H9 (cell line): Measurements from ENCODE around the gene CLSTN3. TPM values are rescaled to one million over a fixed set of nuclear protein-coding genes. Genes with fewer than 3 reads are reported as not detected.
"Not testable (repeated sequence)": the region's sequence is repeated elsewhere in the genome, so short reads cannot be mapped to it uniquely, and the experiment has no call there.

Experiments used
- DNase-seq: peaks from one replicate; pipeline ENCODE4 v3.0.0-alpha.2; 2017
- H2AFZ ChIP-seq: one replicate; pipeline ENCODE4 v1.6.1; 2013; ENCODE audit warnings: mild to moderate bottlenecking, low read length, control low read depth, moderate library complexity
- H2AK5ac ChIP-seq: 2 replicates; pipeline ENCODE4 v1.6.1; 2013; ENCODE audit warnings: low read length, control low read depth, mixed read lengths; ENCODE audit not compliant: insufficient read length
- H2BK120ac ChIP-seq: one replicate; pipeline ENCODE4 v1.6.1; 2013; ENCODE audit warnings: low read depth, mild to moderate bottlenecking, low read length, control low read depth, inconsistent platforms; ENCODE audit not compliant: poor library complexity, severe bottlenecking
- H2BK12ac ChIP-seq: 2 replicates; pipeline ENCODE4 v1.6.1; 2013; ENCODE audit warnings: low read length, control low read depth, mixed read lengths, low read depth; ENCODE audit not compliant: insufficient read length
- H2BK15ac ChIP-seq: 2 replicates; pipeline ENCODE4 v1.6.1; 2013; ENCODE audit warnings: low read depth, low read length, control low read depth
- H2BK20ac ChIP-seq: one replicate; pipeline ENCODE4 v1.6.1; 2013; ENCODE audit warnings: low read depth, mild to moderate bottlenecking, low read length, control low read depth, inconsistent platforms; ENCODE audit not compliant: poor library complexity, severe bottlenecking
- H2BK5ac ChIP-seq: 2 replicates; pipeline ENCODE4 v1.6.1; 2013; ENCODE audit warnings: low read length, control low read depth, mixed read lengths; ENCODE audit not compliant: insufficient read length
- H3K14ac ChIP-seq: 2 replicates; pipeline ENCODE4 v1.6.1; 2013; ENCODE audit warnings: low read length, control low read depth; ENCODE audit not compliant: insufficient read depth
- H3K18ac ChIP-seq: 2 replicates; pipeline ENCODE4 v1.6.1; 2013; ENCODE audit warnings: low read depth, mild to moderate bottlenecking, mixed read lengths, low read length, control low read depth; ENCODE audit not compliant: insufficient read length
- H3K23ac ChIP-seq: 2 replicates; pipeline ENCODE4 v1.6.1; 2013; ENCODE audit warnings: low read length, control low read depth, mixed read lengths, low read depth; ENCODE audit not compliant: insufficient read length
- H3K23me2 ChIP-seq: 2 replicates; pipeline ENCODE4 v1.6.1; 2013; ENCODE audit warnings: low read depth, mild to moderate bottlenecking, mixed read lengths, low read length, control low read depth; ENCODE audit not compliant: insufficient read length, poor library complexity, severe bottlenecking
- H3K27ac ChIP-seq: 2 replicates; pipeline ENCODE4 v1.5.1; 2013; ENCODE audit warnings: low read length, control low read depth, mixed read lengths, low read depth; ENCODE audit not compliant: insufficient read length
- H3K27me3 ChIP-seq: 2 replicates; pipeline ENCODE4 v1.6.1; 2013; ENCODE audit warnings: low read length, control low read depth, inconsistent platforms; ENCODE audit not compliant: insufficient read depth
- H3K4ac ChIP-seq: 2 replicates; pipeline ENCODE4 v1.6.1; 2013; ENCODE audit warnings: low read depth, mild to moderate bottlenecking, control low read depth, inconsistent platforms, low read length, moderate library complexity
- H3K4me1 ChIP-seq: 2 replicates; pipeline ENCODE4 v1.6.1; 2013; ENCODE audit warnings: low read length, control low read depth, inconsistent platforms; ENCODE audit not compliant: insufficient read depth
- H3K4me2 ChIP-seq: 2 replicates; pipeline ENCODE4 v1.6.1; 2013; ENCODE audit warnings: low read length, control low read depth, mixed read lengths; ENCODE audit not compliant: insufficient read length, insufficient read depth
- H3K56ac ChIP-seq: 2 replicates; pipeline ENCODE4 v1.6.1; 2013; ENCODE audit warnings: low read depth, mild to moderate bottlenecking, mixed read lengths, low read length, control low read depth; ENCODE audit not compliant: insufficient read length
- H3K79me1 ChIP-seq: 2 replicates; pipeline ENCODE4 v1.6.1; 2013; ENCODE audit warnings: low read depth, mild to moderate bottlenecking, moderate library complexity, low read length, control low read depth, inconsistent platforms; ENCODE audit not compliant: insufficient read depth, poor library complexity, severe bottlenecking
- H3K79me2 ChIP-seq: 2 replicates; pipeline ENCODE4 v1.6.1; 2013; ENCODE audit warnings: low read length, control low read depth, inconsistent platforms; ENCODE audit not compliant: insufficient read depth
- H3K9ac ChIP-seq: 2 replicates; pipeline ENCODE4 v1.6.1; 2013; ENCODE audit warnings: low read length, control low read depth, mixed read lengths; ENCODE audit not compliant: insufficient read length; ENCODE audit errors: extremely low read depth
- H3K9me3 ChIP-seq: one replicate; pipeline ENCODE4 v1.6.1; 2013; ENCODE audit warnings: low read depth, low read length, inconsistent platforms; ENCODE audit not compliant: control insufficient read depth
- H3T11ph ChIP-seq: one replicate; pipeline ENCODE4 v1.6.1; 2013; ENCODE audit warnings: mild to moderate bottlenecking, low read length, control low read depth, inconsistent platforms
- H4K20me1 ChIP-seq: one replicate; pipeline ENCODE4 v1.6.1; 2013; ENCODE audit not compliant: control insufficient read depth, insufficient read length, insufficient read depth
- H4K5ac ChIP-seq: 2 replicates; pipeline ENCODE4 v1.6.1; 2013; ENCODE audit warnings: low read depth, mild to moderate bottlenecking, mixed read lengths, low read length, control low read depth; ENCODE audit not compliant: insufficient read length
- H4K8ac ChIP-seq: replicated peaks from 2 replicates; pipeline ENCODE4 v1.6.1; 2013; ENCODE audit warnings: low read length, control low read depth, mixed read lengths, low read depth; ENCODE audit not compliant: insufficient read length
- H4K91ac ChIP-seq: 2 replicates; pipeline ENCODE4 v1.6.1; 2013; ENCODE audit warnings: low read depth, mild to moderate bottlenecking, moderate library complexity, mixed read lengths, low read length, control low read depth; ENCODE audit not compliant: insufficient read length
- H3K27ac Mint-ChIP-seq, 3 experiments: 2 replicates in 2 of 3; 3 replicates in 1 of 3; pipeline ENCODE4 v1.8.0; 2020 to 2021; ENCODE audit warnings: mixed read lengths in 3 of 3, mild to moderate bottlenecking in 1 of 3, moderate library complexity in 1 of 3
- H3K27me3 Mint-ChIP-seq: 2 replicates; pipeline ENCODE4 v1.8.0; 2021; ENCODE audit warnings: low read depth, mild to moderate bottlenecking, moderate library complexity, mixed read lengths
- H3K36me3 Mint-ChIP-seq, 3 experiments: 2 replicates in 2 of 3; 3 replicates in 1 of 3; pipeline ENCODE4 v1.8.0; 2020 to 2021; ENCODE audit warnings: low read depth in 3 of 3, mixed read lengths in 3 of 3; ENCODE audit not compliant: insufficient read depth in 1 of 3
- H3K4me1 Mint-ChIP-seq, 2 experiments: 2 replicates each; pipeline ENCODE4 v1.8.0; 2020; ENCODE audit warnings: mixed read lengths in 2 of 2
- H3K4me3 Mint-ChIP-seq, 2 experiments: 2 replicates in 1 of 2; 3 replicates in 1 of 2; pipeline ENCODE4 v1.8.0; 2020 to 2021; ENCODE audit warnings: mild to moderate bottlenecking in 2 of 2, mixed read lengths in 2 of 2, moderate library complexity in 1 of 2
- H3K9me3 Mint-ChIP-seq, 2 experiments: 2 replicates in 1 of 2; 3 replicates in 1 of 2; pipeline ENCODE4 v1.8.0; 2020; ENCODE audit warnings: mild to moderate bottlenecking in 2 of 2, mixed read lengths in 2 of 2, moderate library complexity in 1 of 2
- CTCF ChIP-seq: fragments of 200-600 bp; sonication (generic); conservative IDR thresholded peaks from 3 replicates; pipeline ENCODE4 v1.8.0; 2021; ENCODE audit warnings: antibody characterized with exemption, mild to moderate bottlenecking
- WGBS: extraction: QIAGEN DNeasy Blood & Tissue Kit; methylation state at CpG from one replicate; pipeline ENCODE4 v1.1.7; 2013; ENCODE audit warnings: missing lambda C conversion rate, low lambda C conversion rate, mixed read lengths; ENCODE audit not compliant: insufficient read length; ENCODE audit errors: extremely low coverage; 5-methylcytosine and 5-hydroxymethylcytosine counted together
- total RNA-seq: library from RNA; stranded (reverse); gene quantifications from 2 replicates; pipeline ENCODE4 v1.2.1, GENCODE V29; 2021

The CLSTN3 gene
- total RNA-seq, 1 experiment from 2014 or later, result 26.2 TPM

- no CpG with 5 or more reads among the region's 1 CpG for WGBS
- H3K27ac Mint-ChIP-seq, result peak overlapping the region in 1 of 3 experiments; percentile 38; a peak in 1 of 7 replicates
- Histone ChIP-seq H3K18ac (no peak overlapping the region), H3K9ac (no peak overlapping the region), H4K5ac (no peak overlapping the region), H2BK20ac (no peak overlapping the region), H3K79me1 (no peaks in the 10 kb centered on the region), H3K9me3 (no peaks in the 10 kb centered on the region), H4K20me1 (no peaks in the 10 kb centered on the region), H2BK12ac (no peak overlapping the region), H3K23ac (no peak overlapping the region), H3K79me2 (no peaks in the 10 kb centered on the region), H4K8ac (no peak overlapping the region), H3K23me2 (peaks cover 11% of the 10 kb centered on the region), H3K4me2 (no peak overlapping the region), H3K27me3 (no peaks in the 10 kb centered on the region), H3K14ac (no peak overlapping the region), H3K4me1 (no peaks in the 10 kb centered on the region), H2BK120ac (no peak overlapping the region), H3K56ac (no peak overlapping the region), H3K27ac (no peak overlapping the region), H4K91ac (no peak overlapping the region), H3T11ph (no peak overlapping the region), H2BK5ac (no peak overlapping the region), H3K4ac (no peak overlapping the region), H2BK15ac (no peak overlapping the region), H2AK5ac (no peak overlapping the region), H2AFZ (no peak overlapping the region)
- DNase-seq, result no peak
- H3K4me3 Mint-ChIP-seq, result no peak overlapping the region
- H3K36me3 Mint-ChIP-seq, result peaks cover 18 to 37% (median 22%) of the 10 kb centered on the region in 3 experiments
- H3K27me3 Mint-ChIP-seq, result peaks cover 7% of the 10 kb centered on the region
- H3K4me1 Mint-ChIP-seq, result peaks cover 11% of the 10 kb centered on the region in 2 experiments
- peaks cover 6 to 12% of the 10 kb centered on the region in 2 experiments for H3K9me3 Mint-ChIP-seq
- TF ChIP-seq CTCF, result no peak
Observed at GRCh38 chr12:7106082-7106481, 24.1 kb upstream of the CLSTN3 start.

GRCh38 chr12:7107181-7107580 lies 23.0 kb upstream of the CLSTN3 start:
- H2AFZ ChIP-seq, H3K18ac ChIP-seq, H3K23ac ChIP-seq, H3K4ac ChIP-seq, H3K27ac Mint-ChIP-seq, H3K56ac ChIP-seq, H2BK12ac ChIP-seq, H4K5ac ChIP-seq, H4K20me1 ChIP-seq, H3T11ph ChIP-seq, H2AK5ac ChIP-seq, H3K27ac ChIP-seq, H3K79me2 ChIP-seq, H3K4me3 Mint-ChIP-seq, H3K14ac ChIP-seq, H3K4me1 ChIP-seq, H2BK5ac ChIP-seq, H3K27me3 ChIP-seq, H3K9me3 ChIP-seq, H4K91ac ChIP-seq, H3K9ac ChIP-seq, DNase-seq, H2BK15ac ChIP-seq, H3K79me1 ChIP-seq, H3K4me2 ChIP-seq, H2BK20ac ChIP-seq, H4K8ac ChIP-seq, H2BK120ac ChIP-seq, H3K27me3 Mint-ChIP-seq: not testable (repeated sequence)
- WGBS, result no CpG with 5 or more reads among the region's 5 CpGs
- peaks cover 17 to 31% (median 21%) of the 10 kb centered on the region in 3 experiments for H3K36me3 Mint-ChIP-seq
- H3K23me2 ChIP-seq, result peaks cover 11% of the 10 kb centered on the region
- peaks cover 6 to 12% of the 10 kb centered on the region in 2 experiments for H3K9me3 Mint-ChIP-seq
- peaks cover 11% of the 10 kb centered on the region in 2 experiments for H3K4me1 Mint-ChIP-seq
